ENCODE measurements around the gene CARMIL1.

- TF ChIP-seq CREB5 (CRISPR knock-in tag; IDR thresholded peaks at IDR 0.05; ENCODE audit: low read depth) (no peak), ESRRG (CRISPR knock-in tag; IDR thresholded peaks at IDR 0.05) (no peak), ZFP30 (CRISPR knock-in tag; IDR thresholded peaks at IDR 0.05) (no peak), PATZ1 (CRISPR knock-in tag; IDR thresholded peaks at IDR 0.05; ENCODE audit: borderline replicate concordance) (no peak), PPARA (CRISPR knock-in tag; IDR thresholded peaks at IDR 0.05; ENCODE audit: borderline replicate concordance) (no peak), ZNF8 (CRISPR knock-in tag; IDR thresholded peaks at IDR 0.05) (no peak), ZNF70 (CRISPR knock-in tag; IDR thresholded peaks at IDR 0.05) (no peak), CSRNP3 (CRISPR knock-in tag; IDR thresholded peaks at IDR 0.05) (no peak), BACH2 (CRISPR knock-in tag; IDR thresholded peaks at IDR 0.05; ENCODE audit: borderline replicate concordance) (no peak), SNAI2 (CRISPR knock-in tag; IDR thresholded peaks at IDR 0.05) (no peak)
Observed at GRCh38 chr6:25453288-25453687, 174.1 kb downstream of the CARMIL1 start.
